Activated B cell treated with CpG ODN at 0.5 μM for 24 hours (primary cell): ENCODE results near the gene CLDN22. TPM values are rescaled to one million over a fixed set of nuclear protein-coding genes. Genes with fewer than 3 reads are reported as not detected.
"Not testable (repeated sequence)": the region's sequence is repeated elsewhere in the genome, so short reads cannot be mapped to it uniquely, and the experiment has no call there.

Source experiments
- ATAC-seq: fragments of 200-7000 bp; cut with Tn5 transposase; one replicate; pipeline ENCODE4 v1.10.0; 2021; ENCODE audit warnings: low read depth, mild to moderate bottlenecking, moderate library complexity
- CTCF ChIA-PET: fragments of 350-600 bp; sonication (Branson Sonifier 250); formaldehyde crosslinking; loops from one replicate; lab custom pipeline; 2021; ENCODE audit warnings: antibody characterized with exemption; lab: Charles Lee
- POLR2A ChIA-PET: fragments of 350-600 bp; sonication (Branson Sonifier 250); formaldehyde crosslinking; loops from one replicate; lab custom pipeline; 2021; ENCODE audit warnings: antibody characterized with exemption; lab: Charles Lee
- DNase-seq: peaks from one replicate; pipeline ENCODE4 v3.0.0; 2022
- H3K27ac Mint-ChIP-seq: one replicate; pipeline ENCODE4 v1.8.0; 2020; ENCODE audit warnings: mixed read lengths
- H3K27me3 Mint-ChIP-seq: one replicate; pipeline ENCODE4 v1.8.0; 2021; ENCODE audit warnings: mixed read lengths
- H3K36me3 Mint-ChIP-seq: one replicate; pipeline ENCODE4 v1.8.0; 2021; ENCODE audit warnings: low read depth, mixed read lengths
- H3K4me1 Mint-ChIP-seq: one replicate; pipeline ENCODE4 v1.8.0; 2021; ENCODE audit warnings: mixed read lengths
- H3K4me3 Mint-ChIP-seq: one replicate; pipeline ENCODE4 v1.8.0; 2020; ENCODE audit warnings: mild to moderate bottlenecking, mixed read lengths
- H3K9me3 Mint-ChIP-seq: one replicate; pipeline ENCODE4 v1.8.0; 2020; ENCODE audit warnings: mixed read lengths
- intact Hi-C: fragments of 100-400 bp; cut with micrococcal nuclease; formaldehyde crosslinking; loops from one replicate; pipeline ENCODE4 v1.15.1; 2024
- total RNA-seq: library from RNA; stranded (reverse); gene quantifications from 2 replicates; pipeline ENCODE4 v1.2.3, GENCODE V29; 2022
- TF ChIP-seq, protein P1 (sequence below): fragments of 200-600 bp; IDR thresholded peaks from one replicate; pipeline ENCODE4 v1.8.0; 2022; ENCODE audit warnings: antibody characterized with exemption, mild to moderate bottlenecking

Gene CLDN22
- total RNA-seq, 1 donor from 2014 or later: not detected

- POLR2A ChIA-PET: no interaction called here
Measured at GRCh38 chr4:183327827-183328226, 7.8 kb upstream of the CLDN22 start.

DNA sequence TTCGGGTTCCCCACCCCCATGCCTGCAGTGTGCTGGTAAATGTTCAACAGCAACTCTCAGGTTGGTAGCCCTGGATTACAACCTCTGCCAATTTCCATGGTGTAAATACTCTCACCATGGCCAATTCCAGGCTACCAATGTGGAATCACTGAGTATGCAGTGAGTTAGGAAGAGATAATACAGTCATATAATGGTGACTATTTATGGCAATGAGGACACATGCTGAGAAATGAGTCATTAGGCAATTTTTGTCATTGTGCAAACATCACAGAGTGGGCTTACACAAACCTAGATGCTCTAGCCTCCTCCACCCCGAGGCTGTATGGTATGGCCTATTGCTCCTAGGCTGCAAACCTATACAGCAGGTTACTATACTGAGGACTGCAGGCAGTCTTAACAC, 6.8 kb upstream of the CLDN22 start:
- ChIA-PET CTCF (no interaction called here), POLR2A (no interaction called here)
- intact Hi-C loops: no loop called here
- no peaks in the 10 kb centered on the region for H3K4me1 Mint-ChIP-seq
- no peaks in the 10 kb centered on the region for H3K9me3 Mint-ChIP-seq
- ATAC-seq (no peak), DNase-seq (no peak)
- peaks cover 3% of the 10 kb centered on the region for H3K27me3 Mint-ChIP-seq
- no peak overlapping the region for H3K4me3 Mint-ChIP-seq
- H3K36me3 Mint-ChIP-seq: no peaks in the 10 kb centered on the region
- TF ChIP-seq, protein P1, sequence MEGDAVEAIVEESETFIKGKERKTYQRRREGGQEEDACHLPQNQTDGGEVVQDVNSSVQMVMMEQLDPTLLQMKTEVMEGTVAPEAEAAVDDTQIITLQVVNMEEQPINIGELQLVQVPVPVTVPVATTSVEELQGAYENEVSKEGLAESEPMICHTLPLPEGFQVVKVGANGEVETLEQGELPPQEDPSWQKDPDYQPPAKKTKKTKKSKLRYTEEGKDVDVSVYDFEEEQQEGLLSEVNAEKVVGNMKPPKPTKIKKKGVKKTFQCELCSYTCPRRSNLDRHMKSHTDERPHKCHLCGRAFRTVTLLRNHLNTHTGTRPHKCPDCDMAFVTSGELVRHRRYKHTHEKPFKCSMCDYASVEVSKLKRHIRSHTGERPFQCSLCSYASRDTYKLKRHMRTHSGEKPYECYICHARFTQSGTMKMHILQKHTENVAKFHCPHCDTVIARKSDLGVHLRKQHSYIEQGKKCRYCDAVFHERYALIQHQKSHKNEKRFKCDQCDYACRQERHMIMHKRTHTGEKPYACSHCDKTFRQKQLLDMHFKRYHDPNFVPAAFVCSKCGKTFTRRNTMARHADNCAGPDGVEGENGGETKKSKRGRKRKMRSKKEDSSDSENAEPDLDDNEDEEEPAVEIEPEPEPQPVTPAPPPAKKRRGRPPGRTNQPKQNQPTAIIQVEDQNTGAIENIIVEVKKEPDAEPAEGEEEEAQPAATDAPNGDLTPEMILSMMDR: no peak
- no peak overlapping the region for H3K27ac Mint-ChIP-seq

More at GRCh38 chr4:183327827-183328226, 7.8 kb upstream of the CLDN22 start:
- no peaks in the 10 kb centered on the region for H3K4me1 Mint-ChIP-seq
- intact Hi-C loops: no loop called here
- TF ChIP-seq, protein P1: no peak
- H3K27ac Mint-ChIP-seq: no peak overlapping the region
- H3K9me3 Mint-ChIP-seq: no peaks in the 10 kb centered on the region
- H3K4me3 Mint-ChIP-seq: no peak overlapping the region
- CTCF ChIA-PET: no interaction called here
- DNase-seq: no peak
- H3K36me3 Mint-ChIP-seq: no peaks in the 10 kb centered on the region
- peaks cover 4% of the 10 kb centered on the region for H3K27me3 Mint-ChIP-seq
- no peak for ATAC-seq

GRCh38 chr4:183326387-183326786, 6.3 kb upstream of the CLDN22 start:
- DNase-seq, H3K4me1 Mint-ChIP-seq, H3K9me3 Mint-ChIP-seq, H3K27me3 Mint-ChIP-seq, H3K27ac Mint-ChIP-seq, intact Hi-C loops, POLR2A ChIA-PET, H3K4me3 Mint-ChIP-seq, H3K36me3 Mint-ChIP-seq, ATAC-seq, CTCF ChIA-PET: not testable (repeated sequence)

- ATAC-seq (no peak), DNase-seq (no peak)
- no peaks in the 10 kb centered on the region for H3K4me1 Mint-ChIP-seq
- H3K9me3 Mint-ChIP-seq: no peaks in the 10 kb centered on the region
- CTCF ChIA-PET: no interaction called here
- H3K36me3 Mint-ChIP-seq: no peaks in the 10 kb centered on the region
- intact Hi-C loops: no loop called here
- peaks cover 3% of the 10 kb centered on the region for H3K27me3 Mint-ChIP-seq
- POLR2A ChIA-PET: no interaction called here
- H3K27ac Mint-ChIP-seq: no peak overlapping the region
- H3K4me3 Mint-ChIP-seq: no peak overlapping the region
- TF ChIP-seq, protein P1: no peak
Measured at GRCh38 chr4:183324619-183325018, 4.5 kb upstream of the CLDN22 start.

DNA sequence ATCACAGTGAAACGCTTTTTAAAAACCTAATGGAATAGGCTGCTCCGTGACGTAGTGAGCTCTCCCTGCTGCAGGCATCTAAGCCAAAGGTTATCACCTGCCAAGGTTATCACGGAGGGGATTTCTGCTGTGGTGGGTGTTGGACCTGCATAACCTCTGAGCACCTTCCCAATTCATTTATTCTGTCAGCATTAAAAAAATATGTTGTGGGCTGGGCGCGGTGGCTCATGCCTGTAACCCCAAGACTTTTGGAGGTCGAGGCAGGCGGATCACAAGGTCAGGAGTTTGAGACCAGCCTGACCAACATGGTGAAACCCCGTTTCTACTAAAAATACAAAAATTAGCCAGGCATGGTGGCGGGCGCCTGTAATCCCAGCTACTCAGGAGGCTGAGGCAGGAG, 4.0 kb upstream of the CLDN22 start:
- intact Hi-C loops, H3K4me3 Mint-ChIP-seq, H3K27ac Mint-ChIP-seq, DNase-seq, POLR2A ChIA-PET, H3K4me1 Mint-ChIP-seq, H3K27me3 Mint-ChIP-seq, ATAC-seq, H3K36me3 Mint-ChIP-seq, CTCF ChIA-PET, H3K9me3 Mint-ChIP-seq: not testable (repeated sequence)

GRCh38 chr4:183323295-183323694, 3.2 kb upstream of the CLDN22 start:
- ATAC-seq: no peak
- Mint-ChIP-seq H3K27me3 (peaks cover 3% of the 10 kb centered on the region), H3K4me1 (no peaks in the 10 kb centered on the region), H3K27ac (no peak overlapping the region), H3K9me3 (no peaks in the 10 kb centered on the region), H3K4me3 (no peak overlapping the region), H3K36me3 (no peaks in the 10 kb centered on the region)
- POLR2A ChIA-PET: no interaction called here
- TF ChIP-seq, protein P1: no peak
- CTCF ChIA-PET: no interaction called here
- no peak for DNase-seq
- intact Hi-C loops: no loop called here
